Activated T-cell treated with anti-CD3 and anti-CD28 coated beads, Interleukin-2, amount 50 U/mL, for 4 hours (primary cell): ENCODE results near the gene TDRD7. TPM values are rescaled to one million over a fixed set of nuclear protein-coding genes. Genes with fewer than 3 reads are reported as not detected.
A peak's percentile ranks its signal among the peaks of the same experiment; 100 is the strongest.
"Not testable (repeated sequence)": the region's sequence is repeated elsewhere in the genome, so short reads cannot be mapped to it uniquely, and the experiment has no call there.

ENCODE experiments used
- ATAC-seq, 2 donors: fragments of 200-7000 bp; cut with Tn5 transposase; one replicate each; pipeline ENCODE4 v1.10.0; 2021
- DNase-seq: peaks from one replicate; pipeline ENCODE4 v3.0.0-alpha.2; 2020
- H3K27me3 Mint-ChIP-seq: one replicate; pipeline ENCODE4 v1.8.0; 2021; ENCODE audit warnings: low read depth, mixed read lengths
- H3K36me3 Mint-ChIP-seq: one replicate; pipeline ENCODE4 v1.8.0; 2022; ENCODE audit warnings: mixed read lengths; ENCODE audit not compliant: insufficient read depth
- H3K4me1 Mint-ChIP-seq: one replicate; pipeline ENCODE4 v1.8.0; 2021; ENCODE audit warnings: low read depth, mixed read lengths
- H3K4me3 Mint-ChIP-seq: one replicate; pipeline ENCODE4 v1.8.0; 2021; ENCODE audit warnings: mild to moderate bottlenecking, moderate library complexity, mixed read lengths
- H3K9me3 Mint-ChIP-seq: one replicate; pipeline ENCODE4 v1.8.0; 2021; ENCODE audit warnings: mixed read lengths
- total RNA-seq, 3 donors: library from RNA; stranded (reverse); gene quantifications; one replicate each; pipeline ENCODE4 v1.2.1, GENCODE V29; 2021

Gene TDRD7
- total RNA-seq, 3 donors from 2014 or later, result 2.7 to 4.1 (median 2.8) TPM

DNA sequence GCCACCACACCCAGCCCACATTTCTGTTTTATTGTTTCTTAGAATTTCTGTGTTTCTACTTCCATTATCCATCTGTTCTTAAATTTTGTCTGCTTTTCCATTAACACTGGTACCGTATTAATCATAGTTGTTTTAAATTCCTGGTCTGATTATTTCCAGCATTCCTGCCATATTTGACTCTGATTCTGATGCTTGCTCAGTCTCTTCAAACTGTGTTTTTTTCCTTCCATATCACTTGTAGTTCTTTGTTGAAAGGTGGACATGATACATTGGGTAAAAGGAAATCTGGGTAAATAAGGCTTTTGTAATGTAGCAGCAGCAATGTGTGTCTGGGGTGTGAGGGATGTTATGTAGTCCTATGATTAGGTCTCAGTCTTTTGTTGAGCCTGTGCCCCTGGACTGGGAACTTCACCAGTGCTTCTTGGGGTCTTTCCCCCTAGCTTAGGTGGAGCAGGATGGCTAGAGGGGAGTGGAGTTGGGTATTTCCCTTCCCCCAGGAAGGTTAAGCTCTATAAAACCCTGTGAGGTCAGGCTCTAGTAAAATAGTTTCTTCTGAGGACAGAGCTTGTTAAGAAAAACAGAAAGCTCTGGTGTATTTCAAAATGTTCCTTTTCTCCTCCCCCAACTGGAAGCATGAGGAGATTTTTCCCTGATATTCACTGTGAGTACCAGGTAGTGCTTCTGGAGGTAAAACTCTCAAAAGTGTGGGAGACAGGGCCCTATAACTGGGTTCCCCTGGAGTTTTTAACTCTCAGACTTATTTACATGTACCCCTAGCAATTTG is 79.5 kb downstream of the TDRD7 start:
- ATAC-seq (no peak), DNase-seq (no peak)
- Mint-ChIP-seq H3K36me3 (peaks cover 62% of the 10 kb centered on the region), H3K27me3 (no peaks in the 10 kb centered on the region), H3K9me3 (peaks cover 3% of the 10 kb centered on the region), H3K4me3 (no peak overlapping the region), H3K4me1 (no peaks in the 10 kb centered on the region)

DNA sequence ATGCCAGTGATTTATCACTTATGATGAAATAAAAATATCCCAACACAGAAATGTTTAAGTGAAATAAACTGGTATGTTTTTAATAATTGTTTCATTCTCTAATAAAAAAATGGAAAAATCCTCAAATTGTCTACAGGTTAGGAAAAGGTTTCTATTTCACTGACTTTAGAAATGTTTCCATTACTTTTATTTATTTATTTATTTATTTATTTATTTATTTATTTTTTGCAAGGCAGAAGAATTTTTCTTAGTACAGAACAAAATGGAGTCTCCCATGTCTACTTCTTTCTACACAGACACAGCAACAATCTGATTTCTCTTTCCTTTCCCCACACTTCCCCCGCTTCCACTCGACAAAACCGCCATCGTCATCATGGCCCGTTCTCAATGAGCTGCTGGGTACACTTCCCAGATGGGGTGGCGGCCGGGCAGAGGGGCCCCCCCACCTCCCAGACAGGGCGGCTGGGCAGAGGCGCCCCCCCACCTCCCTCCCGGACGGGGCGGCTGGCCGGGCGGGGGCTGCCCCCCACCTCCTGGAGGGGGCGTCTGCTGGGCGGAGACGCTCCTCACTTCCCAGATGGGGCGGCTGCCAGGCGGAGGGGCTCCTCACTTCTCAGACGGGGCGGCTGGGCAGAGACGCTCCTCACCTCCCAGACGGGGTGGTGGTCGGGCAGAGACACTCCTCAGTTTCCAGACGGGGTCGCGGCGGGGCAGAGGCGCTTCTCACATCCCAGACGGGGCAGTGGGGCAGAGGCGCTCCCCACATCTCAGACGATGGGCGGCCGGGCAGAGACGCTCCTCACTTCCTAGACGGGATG is 85.9 kb downstream of the TDRD7 start:
- H3K36me3 Mint-ChIP-seq, result peaks cover 21% of the 10 kb centered on the region
- not testable (repeated sequence) for ATAC-seq, H3K9me3 Mint-ChIP-seq, DNase-seq, H3K4me3 Mint-ChIP-seq
- H3K27me3 Mint-ChIP-seq, result peaks cover 23% of the 10 kb centered on the region
- peaks cover 13% of the 10 kb centered on the region for H3K4me1 Mint-ChIP-seq

DNA sequence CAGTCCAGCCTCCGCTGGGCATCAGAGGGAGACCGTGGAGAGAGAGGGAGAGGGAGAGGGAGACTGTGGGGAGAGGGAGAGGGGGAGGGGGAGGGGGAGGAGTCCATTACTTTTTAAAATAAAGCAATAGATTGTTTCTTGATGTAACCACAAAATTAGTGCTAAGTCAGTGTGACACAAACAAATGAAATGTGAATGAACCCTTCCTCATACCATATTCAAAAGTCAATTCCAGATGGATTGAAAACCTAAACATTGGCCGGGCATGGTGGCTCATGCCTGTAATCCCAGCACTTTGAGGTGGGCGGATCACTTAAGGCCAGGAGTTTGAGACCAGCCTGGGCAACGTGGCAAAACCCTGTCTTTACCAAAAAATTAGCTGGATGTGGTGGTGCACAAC is 87.0 kb downstream of the TDRD7 start:
- Mint-ChIP-seq H3K4me1 (peaks cover 19% of the 10 kb centered on the region), H3K36me3 (peaks cover 17% of the 10 kb centered on the region), H3K27me3 (peaks cover 23% of the 10 kb centered on the region)
- H3K4me3 Mint-ChIP-seq, H3K9me3 Mint-ChIP-seq, DNase-seq, ATAC-seq: not testable (repeated sequence)

DNA sequence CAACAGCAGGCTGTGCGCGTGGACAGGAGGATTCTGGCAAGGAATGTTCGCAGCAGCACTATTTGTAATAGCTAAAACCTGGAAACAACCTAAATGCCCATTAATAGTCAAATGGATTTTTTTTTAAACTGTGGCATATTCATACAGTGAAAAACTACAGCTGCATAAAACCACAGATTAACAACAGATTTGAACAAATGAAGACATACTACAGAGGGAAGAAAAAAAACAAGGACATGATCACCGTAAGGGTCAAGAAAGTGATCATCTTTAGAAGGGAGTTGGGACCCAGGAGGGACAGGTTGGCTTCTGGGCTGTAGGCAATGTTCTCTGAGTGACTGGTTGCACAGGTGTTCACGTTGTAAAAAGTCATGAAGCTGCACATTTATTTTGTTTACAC is 88.4 kb downstream of the TDRD7 start:
- no peak for DNase-seq
- Mint-ChIP-seq H3K27me3 (peaks cover 23% of the 10 kb centered on the region), H3K9me3 (no peaks in the 10 kb centered on the region), H3K4me3 (peak overlapping the region; percentile 8), H3K36me3 (peaks cover 17% of the 10 kb centered on the region), H3K4me1 (peaks cover 20% of the 10 kb centered on the region)
- ATAC-seq, result no peak

DNA sequence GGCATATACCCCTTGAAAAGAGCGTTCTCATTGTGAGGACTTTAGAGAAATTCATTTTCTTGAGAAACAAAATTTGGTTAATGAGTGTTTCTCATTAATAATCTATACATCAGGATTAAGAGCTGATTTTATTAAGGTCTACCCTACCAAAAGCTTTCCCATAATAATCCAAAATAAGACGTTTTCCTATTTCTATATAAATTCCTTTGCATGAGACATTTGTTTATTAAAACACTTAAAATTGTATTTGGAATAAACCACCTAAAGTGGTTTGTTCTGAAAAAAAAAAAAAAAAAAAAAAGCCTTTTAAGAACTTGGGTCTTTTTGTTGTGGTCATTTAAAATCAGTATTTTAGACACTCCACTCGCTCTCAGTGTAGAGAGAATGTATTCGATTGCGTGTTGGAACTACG is 88.9 kb downstream of the TDRD7 start:
- Mint-ChIP-seq H3K9me3 (no peaks in the 10 kb centered on the region), H3K4me3 (peak overlapping the region; percentile 72), H3K27me3 (peaks cover 23% of the 10 kb centered on the region), H3K36me3 (peaks cover 13% of the 10 kb centered on the region), H3K4me1 (peaks cover 20% of the 10 kb centered on the region)
- no peak for DNase-seq
- ATAC-seq, result no peak

DNA sequence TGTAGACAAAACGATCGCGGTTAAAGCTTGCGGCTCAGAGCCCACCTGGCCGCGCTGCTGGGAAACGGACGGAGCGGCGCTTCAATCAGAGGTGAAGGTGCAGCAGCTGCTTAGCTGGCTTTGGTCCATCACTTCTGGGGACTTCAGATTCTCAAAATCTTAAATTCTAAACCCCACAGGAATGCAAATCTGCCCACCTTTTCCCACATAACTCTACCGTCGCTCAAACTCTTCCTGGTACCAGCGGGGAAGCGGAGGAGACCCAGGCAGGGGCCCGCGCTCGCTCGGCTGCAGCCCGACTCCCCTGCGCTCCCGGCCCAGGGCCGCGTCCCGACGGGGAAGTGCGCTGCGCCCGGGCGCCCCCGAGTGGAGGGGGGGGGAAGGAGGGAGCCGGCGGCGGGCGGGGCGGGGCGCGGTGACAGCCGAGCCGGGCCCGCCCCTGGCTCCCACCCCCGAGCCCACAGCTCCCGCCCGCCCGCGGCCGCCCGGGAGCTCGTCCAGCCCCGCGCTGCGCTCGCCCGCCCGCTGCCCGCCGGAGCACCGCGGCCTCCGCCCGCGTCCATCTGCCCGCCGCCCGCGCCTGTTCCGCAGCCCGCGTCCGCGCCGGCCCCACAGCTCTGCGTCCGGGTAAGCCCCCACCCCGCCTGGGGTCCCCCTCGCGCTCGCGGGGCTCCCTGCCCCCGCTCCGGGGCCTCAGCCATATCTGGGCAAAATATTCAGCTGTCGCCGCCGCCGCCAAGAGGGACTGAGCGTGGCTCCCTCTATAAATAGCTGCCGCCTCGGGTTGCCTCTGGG is 89.5 kb downstream of the TDRD7 start, which contains the start of gene TMOD1:
Gene TMOD1 (plus strand): TSS at position 490 of the 795 bp plus-strand sequence. CDS start 22,523 bp downstream, outside the sequence.
- H3K4me3 Mint-ChIP-seq, result peak within 1 kb of the TSS; percentile 72
- peaks cover 23% of the 10 kb centered on the region for H3K27me3 Mint-ChIP-seq
- H3K9me3 Mint-ChIP-seq, result no peaks in the 10 kb centered on the region
- DNase-seq, result peak; percentile 25
- peaks cover 20% of the 10 kb centered on the region for H3K4me1 Mint-ChIP-seq
- ATAC-seq, result peak; percentile 77 to 78
- peaks cover 9% of the 10 kb centered on the region for H3K36me3 Mint-ChIP-seq

DNA sequence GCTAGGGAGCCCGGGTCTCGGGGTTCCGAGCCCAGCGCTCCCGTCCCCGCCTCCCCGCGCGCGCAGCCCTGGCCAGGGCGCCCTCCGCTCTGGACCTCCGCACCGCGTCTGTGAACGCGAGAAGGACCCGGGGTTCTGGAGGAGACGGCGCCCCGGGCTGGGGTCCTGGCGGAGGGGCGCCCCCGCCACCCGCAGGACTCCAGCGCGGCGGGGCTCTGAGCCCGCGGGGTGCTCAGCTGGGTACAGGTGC is 90.0 kb downstream of the TDRD7 start:
- DNase-seq (no peak), ATAC-seq (peak; percentile 44 to 60)
- Mint-ChIP-seq H3K36me3 (peaks cover 3% of the 10 kb centered on the region), H3K27me3 (peaks cover 23% of the 10 kb centered on the region), H3K4me3 (no peak overlapping the region), H3K4me1 (peaks cover 20% of the 10 kb centered on the region), H3K9me3 (no peaks in the 10 kb centered on the region)

DNA sequence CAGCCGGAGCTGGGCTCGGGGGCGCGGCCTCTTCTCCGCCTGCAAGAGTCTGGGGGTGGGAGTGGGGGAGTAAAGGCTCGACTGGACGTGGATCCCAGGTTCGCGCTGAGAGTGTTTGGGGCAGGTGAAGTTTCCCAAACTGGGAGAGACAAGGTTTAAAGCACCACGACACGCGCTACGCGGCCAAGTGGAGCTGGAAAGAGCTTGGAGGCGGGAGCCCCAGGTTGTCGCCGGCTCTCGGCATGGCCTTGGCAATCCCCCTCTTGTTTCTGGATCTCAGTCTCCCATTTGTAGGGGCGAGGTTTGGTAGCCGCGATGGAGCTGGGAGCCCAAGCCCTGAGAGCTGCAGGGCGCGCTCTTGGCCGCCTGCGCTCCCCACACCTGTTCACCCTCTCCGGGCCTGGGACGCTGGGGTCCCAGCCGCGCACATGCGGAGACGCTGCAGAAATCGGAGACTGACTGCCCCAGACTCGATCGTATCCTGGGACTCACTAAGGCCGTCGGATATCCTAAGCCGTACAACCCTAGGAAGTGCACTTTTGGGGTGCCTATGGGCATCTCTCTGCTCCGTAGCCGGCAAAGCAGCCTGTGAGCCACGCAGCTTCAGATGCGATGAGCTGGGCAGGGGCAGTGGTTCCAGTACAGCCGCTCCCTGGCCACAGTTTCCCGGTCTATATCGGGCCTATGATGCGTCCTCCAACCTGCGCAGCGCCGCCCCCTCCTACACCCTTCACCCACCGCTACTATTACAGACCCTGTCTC is 90.5 kb downstream of the TDRD7 start:
- ATAC-seq (peak; percentile 42 to 44), DNase-seq (no peak)
- Mint-ChIP-seq H3K4me3 (peak overlapping the region; percentile 71), H3K27me3 (peaks cover 23% of the 10 kb centered on the region), H3K36me3 (no peaks in the 10 kb centered on the region), H3K4me1 (peaks cover 20% of the 10 kb centered on the region), H3K9me3 (no peaks in the 10 kb centered on the region)

DNA sequence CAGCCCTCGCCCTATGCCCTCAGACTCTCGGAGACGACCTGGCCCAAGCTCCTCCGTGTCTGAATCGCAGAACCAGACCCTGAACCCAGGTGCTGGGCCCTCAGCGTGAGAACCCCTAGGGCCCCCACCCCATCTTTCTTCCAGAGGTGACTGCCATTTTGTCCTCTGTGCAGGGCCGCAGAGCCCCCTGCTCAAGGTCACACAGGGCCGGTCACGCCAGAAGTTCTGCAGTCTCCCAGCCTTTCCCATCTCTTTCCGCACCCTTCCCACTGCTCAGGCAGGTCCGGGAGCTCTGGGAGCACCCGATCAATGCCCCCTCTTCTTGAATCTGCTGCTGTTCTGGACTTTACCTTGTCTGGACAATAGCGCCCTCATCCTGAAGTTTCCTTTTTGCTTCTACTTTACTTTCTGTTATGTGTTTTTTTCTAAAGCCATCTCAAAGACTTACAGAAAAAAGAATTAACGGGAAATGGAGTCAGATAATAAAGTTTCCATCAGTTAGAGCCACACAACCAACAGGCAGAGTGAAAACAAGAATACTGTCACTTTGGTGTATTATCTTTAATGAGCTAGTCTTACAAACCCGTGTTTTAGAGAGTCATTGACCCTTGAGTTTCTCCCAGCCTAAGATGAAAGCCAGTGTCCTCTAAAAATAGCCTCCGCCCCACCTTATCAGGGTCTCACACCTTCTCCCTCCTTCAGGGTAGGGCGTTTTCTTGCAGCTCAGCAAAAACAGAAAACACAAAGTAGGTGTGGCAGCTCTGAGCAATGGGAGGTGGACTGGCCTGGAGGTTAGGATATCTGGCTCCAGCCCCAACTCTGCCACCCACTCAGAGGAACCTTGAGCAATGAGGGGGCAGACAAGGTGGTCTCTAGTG is 91.3 kb downstream of the TDRD7 start:
- DNase-seq (no peak), ATAC-seq (no peak)
- no peaks in the 10 kb centered on the region for H3K9me3 Mint-ChIP-seq
- H3K4me1 Mint-ChIP-seq, result peaks cover 20% of the 10 kb centered on the region
- peak overlapping the region; percentile 71 for H3K4me3 Mint-ChIP-seq
- H3K27me3 Mint-ChIP-seq, result peaks cover 23% of the 10 kb centered on the region
- no peaks in the 10 kb centered on the region for H3K36me3 Mint-ChIP-seq

DNA sequence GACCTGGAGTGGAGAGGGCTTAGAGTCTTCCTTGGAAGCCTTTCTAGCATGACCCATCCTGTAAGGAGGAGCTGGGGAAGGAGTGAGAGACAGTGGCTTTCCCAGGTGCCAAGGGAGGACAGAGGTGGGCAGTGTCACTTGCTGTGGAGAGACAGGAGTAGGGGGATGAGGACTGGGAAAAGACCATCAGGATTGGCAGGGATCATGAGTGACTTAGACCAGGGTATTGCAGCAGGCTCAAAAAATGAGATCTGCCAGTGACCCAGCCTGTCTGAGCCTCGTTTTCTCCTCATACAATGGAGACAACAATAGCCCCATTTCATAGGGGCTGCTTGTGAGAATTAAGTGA is 91.9 kb downstream of the TDRD7 start:
- Mint-ChIP-seq H3K4me1 (peaks cover 20% of the 10 kb centered on the region), H3K9me3 (no peaks in the 10 kb centered on the region), H3K36me3 (no peaks in the 10 kb centered on the region), H3K4me3 (no peak overlapping the region), H3K27me3 (peaks cover 27% of the 10 kb centered on the region)
- no peak for DNase-seq
- ATAC-seq, result no peak

DNA sequence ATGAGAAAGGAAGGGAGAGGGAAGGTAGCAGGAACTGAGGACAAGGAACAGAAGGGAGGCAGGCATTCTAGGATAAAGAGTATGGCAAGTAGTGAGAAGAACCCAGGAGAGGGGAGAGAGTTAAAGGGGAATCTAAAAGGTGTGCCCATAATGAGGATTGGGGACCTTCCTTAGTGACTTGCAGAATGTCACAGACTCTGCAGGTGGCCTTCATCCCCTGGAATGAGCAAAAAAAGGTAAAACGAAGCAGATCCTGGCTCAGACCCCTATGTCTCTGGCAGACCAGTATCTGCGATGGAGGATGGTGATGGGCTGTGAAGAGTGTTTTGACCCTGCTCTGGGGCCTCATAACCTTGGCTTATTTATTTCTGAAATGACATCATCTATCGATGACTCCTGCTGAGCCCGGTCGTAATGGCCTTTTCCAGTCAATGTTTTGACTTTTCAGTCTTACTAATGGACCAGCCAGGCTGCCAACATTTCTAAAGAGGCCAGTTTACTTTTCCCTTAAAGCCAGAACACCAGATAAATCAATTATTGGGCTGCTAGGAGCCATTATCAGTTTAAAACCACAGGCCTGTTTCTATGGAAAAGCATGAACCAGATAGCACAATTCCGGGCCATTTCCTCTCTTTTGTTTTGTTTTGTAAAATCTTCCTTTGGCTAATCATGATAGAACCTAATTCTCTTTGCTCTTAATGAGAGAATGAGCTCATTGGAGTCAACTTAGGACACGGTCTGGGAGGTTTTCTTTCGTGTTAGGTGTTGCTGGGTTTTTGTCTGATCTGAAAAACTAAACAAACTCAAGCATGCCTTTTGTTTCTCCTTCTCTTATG is 92.7 kb downstream of the TDRD7 start:
- peaks cover 20% of the 10 kb centered on the region for H3K27me3 Mint-ChIP-seq
- no peak overlapping the region for H3K4me3 Mint-ChIP-seq
- no peaks in the 10 kb centered on the region for H3K9me3 Mint-ChIP-seq
- DNase-seq (no peak), ATAC-seq (no peak)
- no peaks in the 10 kb centered on the region for H3K36me3 Mint-ChIP-seq
- H3K4me1 Mint-ChIP-seq, result peaks cover 20% of the 10 kb centered on the region

DNA sequence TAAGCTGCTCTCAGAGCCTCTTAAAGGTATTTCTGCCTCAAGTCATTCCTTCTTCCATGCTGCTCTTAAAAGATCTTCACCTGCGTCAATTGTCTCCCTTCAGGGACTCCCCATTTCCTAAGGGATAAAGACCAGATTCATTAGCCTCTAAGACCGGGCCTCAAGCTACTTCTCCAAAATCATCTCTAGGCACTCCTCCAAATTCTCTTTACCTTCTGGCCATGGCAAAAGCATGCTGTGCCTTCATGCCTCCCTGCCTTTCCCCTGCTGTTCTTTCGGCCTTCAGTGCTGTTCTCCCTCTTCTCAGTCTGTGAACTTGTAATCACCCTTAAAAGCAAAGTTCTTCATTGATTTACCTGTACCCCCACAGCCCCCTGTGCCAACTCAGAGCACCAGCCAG is 93.9 kb downstream of the TDRD7 start:
- no peak overlapping the region for H3K4me3 Mint-ChIP-seq
- peaks cover 8% of the 10 kb centered on the region for H3K27me3 Mint-ChIP-seq
- peaks cover 19% of the 10 kb centered on the region for H3K4me1 Mint-ChIP-seq
- no peak for DNase-seq
- H3K36me3 Mint-ChIP-seq, result no peaks in the 10 kb centered on the region
- H3K9me3 Mint-ChIP-seq, result no peaks in the 10 kb centered on the region
- ATAC-seq, result no peak
